ENCODE measurements around the gene ETS1. TPM values are rescaled to one million over a fixed set of nuclear protein-coding genes. Genes with fewer than 3 reads are reported as not detected.
A peak's percentile ranks its signal among the peaks of the same experiment; 100 is the strongest.

ETS1 gene
- total and polyA plus RNA-seq, 5 experiments from 2014 or later: 407 to 962 (median 433) TPM

DNA sequence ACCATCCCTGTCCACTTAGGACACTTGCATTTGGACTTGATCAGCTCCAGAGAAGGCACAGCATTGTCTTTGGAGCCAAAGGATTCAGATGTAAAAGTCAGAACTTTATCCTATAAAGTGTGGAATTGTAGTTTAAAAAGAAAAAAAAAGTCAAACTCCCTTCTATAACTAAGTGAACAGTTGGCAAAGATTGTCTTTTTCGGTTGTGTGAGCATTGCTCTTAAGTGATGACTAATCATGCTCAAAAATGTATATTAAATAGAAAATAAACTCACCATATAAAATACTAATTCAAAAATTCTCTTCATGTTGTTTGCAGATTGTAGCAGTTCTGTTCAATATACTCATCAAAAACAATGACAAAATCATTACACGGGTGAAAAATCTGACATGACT is 93.8 kb downstream of the ETS1 start:
- Mint-ChIP-seq H3K4me3 (peak overlapping the region; percentile 55 to 92 (median 76)), H3K4me1 (peaks cover 58 to 100% (median 98%) of the 10 kb centered on the region in 4 donors), H3K9me3 (no peaks in the 10 kb centered on the region), H3K27me3 (no peaks in the 10 kb centered on the region), H3K36me3 (peaks cover 0 to 95% (median 52%) of the 10 kb centered on the region in 3 donors), H3K27ac (peak overlapping the region; percentile 70 to 98 (median 96))
- POLR2A ChIA-PET: interaction anchor here (1.0 to 17.8 kb wide), 6 partner anchors 12 to 192 kb away, joined by 3 to 603 read pairs (median 46); no protein-coding TSS in a partner anchor
- DNase-seq (no peak), ATAC-seq (no peak)

DNA sequence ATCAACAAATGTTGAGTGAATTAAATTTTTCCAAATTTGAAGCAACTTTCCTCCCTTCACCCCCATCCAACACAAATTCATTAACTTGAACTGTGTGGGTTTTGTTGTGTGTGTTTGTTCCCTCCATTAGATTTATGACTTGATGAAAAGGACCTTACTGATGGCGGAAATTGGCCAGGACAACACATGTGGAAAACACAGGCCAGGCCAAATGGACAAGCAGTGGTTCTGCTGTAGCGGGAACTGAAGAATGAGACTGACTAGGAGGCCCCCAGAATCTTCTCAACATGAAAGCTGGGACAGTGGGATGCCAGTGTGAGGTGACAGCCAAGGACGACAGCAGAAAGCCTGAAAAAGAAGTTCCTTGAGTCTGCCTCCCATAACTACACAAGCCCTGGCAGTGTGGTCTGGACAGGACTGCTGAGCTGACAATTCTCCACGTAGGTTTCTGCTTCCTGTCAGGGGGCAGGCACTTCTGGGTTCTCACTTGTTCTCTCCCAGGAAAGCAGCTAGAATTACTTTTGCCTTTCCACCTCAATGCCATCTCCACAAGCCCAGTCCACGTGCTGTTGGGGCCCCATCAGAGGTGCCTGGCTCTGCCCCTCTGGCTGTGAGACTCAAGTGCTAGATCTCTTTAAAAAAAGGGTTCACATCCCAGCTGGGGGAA is 94.3 kb downstream of the ETS1 start:
- Mint-ChIP-seq H3K9me3 (no peaks in the 10 kb centered on the region), H3K27me3 (no peaks in the 10 kb centered on the region), H3K4me3 (peak overlapping the region; percentile 55 to 92 (median 76)), H3K36me3 (peaks cover 0 to 97% (median 55%) of the 10 kb centered on the region in 3 donors), H3K4me1 (peaks cover 58 to 100% (median 99%) of the 10 kb centered on the region in 4 donors), H3K27ac (peak overlapping the region; percentile 70 to 98 (median 96))
- POLR2A ChIA-PET: interaction anchor here (0.7 to 17.8 kb wide), 6 partner anchors 11 to 203 kb away, joined by 3 to 603 read pairs (median 46); no protein-coding TSS in a partner anchor
- ATAC-seq (peak; percentile 18 to 66), DNase-seq (peak in 2 of 10 donors; percentile 50 to 52)

DNA sequence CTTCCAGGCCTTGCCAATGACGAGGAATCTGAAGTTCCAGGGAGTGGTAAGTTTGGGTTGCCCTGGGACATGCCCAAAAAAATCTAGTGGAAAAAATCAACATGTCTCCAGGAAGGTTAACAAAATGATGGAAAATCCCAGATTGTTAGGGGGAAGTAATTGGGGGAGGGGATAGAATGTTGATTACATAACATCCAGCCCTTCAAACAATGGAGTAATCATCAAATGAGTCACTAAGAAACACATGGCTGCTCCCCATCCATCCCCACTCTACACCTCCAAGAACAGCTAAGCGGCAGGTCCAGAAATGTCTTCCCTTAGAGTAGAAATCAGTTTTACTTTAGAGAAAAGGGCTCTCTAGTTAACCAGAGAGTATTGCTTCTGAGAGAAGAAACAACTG is 94.9 kb downstream of the ETS1 start:
- POLR2A ChIA-PET: interaction anchor here (0.7 to 17.8 kb wide), 7 partner anchors 11 to 202 kb away, joined by 3 to 603 read pairs (median 8); partner anchors contain the start of gene FLI1
- Mint-ChIP-seq H3K36me3 (peaks cover 0 to 96% (median 57%) of the 10 kb centered on the region in 3 donors), H3K4me1 (peaks cover 54 to 99% (median 97%) of the 10 kb centered on the region in 4 donors), H3K4me3 (peak overlapping the region; percentile 55 to 92 (median 76)), H3K27ac (peak overlapping the region; percentile 70 to 98 (median 96)), H3K27me3 (no peaks in the 10 kb centered on the region), H3K9me3 (no peaks in the 10 kb centered on the region)
- ATAC-seq (peak in 1 of 2 donors; percentile 9), DNase-seq (no peak)

DNA sequence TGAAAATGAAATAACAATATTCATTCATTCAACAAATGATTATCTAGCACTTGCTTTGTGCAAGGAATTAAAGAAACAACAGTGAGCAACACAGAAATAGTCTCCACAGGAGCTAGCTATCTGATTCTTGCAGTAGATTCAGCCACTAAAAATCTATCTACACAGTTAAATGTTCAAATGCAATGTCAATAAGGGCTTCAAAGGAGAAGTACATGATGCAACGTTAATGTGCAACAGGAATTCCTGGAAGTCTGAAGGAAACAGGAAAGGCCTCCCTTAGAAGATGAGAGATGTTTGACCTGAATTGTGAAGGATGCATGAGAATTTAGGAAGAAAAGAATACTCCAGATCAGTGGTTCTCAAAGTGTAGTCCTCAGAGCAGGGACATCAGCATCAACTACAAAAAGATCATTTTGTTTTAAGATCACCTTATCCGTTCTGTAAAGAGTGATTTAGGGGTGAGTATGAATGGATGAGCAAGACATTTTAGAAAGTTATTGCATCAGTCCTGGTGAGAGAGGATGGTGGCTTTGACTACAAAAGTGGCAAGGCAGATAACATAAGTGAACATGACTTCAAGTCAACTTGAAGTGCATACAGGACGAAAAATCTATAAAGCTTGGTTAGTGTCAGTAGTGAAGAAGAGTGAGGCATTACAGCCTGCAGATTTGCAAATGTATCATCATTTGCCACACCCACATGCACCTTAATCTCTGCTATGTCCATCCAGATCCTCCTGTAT is 96.0 kb downstream of the ETS1 start:
- H3K9me3 Mint-ChIP-seq: no peaks in the 10 kb centered on the region
- H3K27ac Mint-ChIP-seq: peak overlapping the region; percentile 70 to 98 (median 96)
- H3K4me3 Mint-ChIP-seq: peak overlapping the region; percentile 6 to 92 (median 76)
- DNase-seq (no peak), ATAC-seq (peak in 1 of 2 donors; percentile 5)
- POLR2A ChIA-PET: interaction anchor here (0.6 to 17.8 kb wide), 7 partner anchors 10 to 203 kb away, joined by 3 to 603 read pairs (median 8); partner anchors contain the start of gene FLI1
- peaks cover 0 to 96% (median 64%) of the 10 kb centered on the region in 3 donors for H3K36me3 Mint-ChIP-seq
- H3K4me1 Mint-ChIP-seq: peaks cover 52 to 97% (median 95%) of the 10 kb centered on the region in 4 donors
- no peaks in the 10 kb centered on the region for H3K27me3 Mint-ChIP-seq

DNA sequence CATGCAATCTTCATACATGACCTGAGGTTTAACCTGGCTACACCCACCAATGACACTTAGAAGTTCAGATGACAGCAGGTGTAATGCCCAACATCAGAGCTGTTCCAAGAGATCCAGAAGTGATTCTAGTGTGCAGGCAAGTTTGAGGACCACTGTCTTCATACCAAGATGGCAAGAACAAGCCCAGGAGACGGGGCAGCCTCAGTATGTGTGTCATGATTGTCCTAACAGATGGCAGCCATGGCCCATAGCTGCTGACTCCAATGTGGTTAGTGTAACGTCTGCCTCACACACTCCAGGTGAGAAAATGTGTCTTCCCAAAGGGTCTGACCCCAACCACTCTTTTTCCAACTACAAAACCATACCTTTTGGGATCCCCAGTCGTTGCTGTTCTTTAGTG is 97.3 kb downstream of the ETS1 start:
- no peaks in the 10 kb centered on the region for H3K27me3 Mint-ChIP-seq
- peaks cover 10 to 96% (median 68%) of the 10 kb centered on the region in 3 donors for H3K36me3 Mint-ChIP-seq
- POLR2A ChIA-PET: interaction anchor here (1.0 to 17.8 kb wide), 7 partner anchors 8 to 171 kb away, joined by 3 to 603 read pairs (median 7); no protein-coding TSS in a partner anchor
- no peaks in the 10 kb centered on the region for H3K9me3 Mint-ChIP-seq
- H3K27ac Mint-ChIP-seq: peak overlapping the region; percentile 70 to 98 (median 95)
- peak overlapping the region in 9 of 10 donors; percentile 53 to 89 (median 73) for H3K4me3 Mint-ChIP-seq
- DNase-seq (no peak), ATAC-seq (no peak)
- peaks cover 55 to 97% (median 95%) of the 10 kb centered on the region in 4 donors for H3K4me1 Mint-ChIP-seq

DNA sequence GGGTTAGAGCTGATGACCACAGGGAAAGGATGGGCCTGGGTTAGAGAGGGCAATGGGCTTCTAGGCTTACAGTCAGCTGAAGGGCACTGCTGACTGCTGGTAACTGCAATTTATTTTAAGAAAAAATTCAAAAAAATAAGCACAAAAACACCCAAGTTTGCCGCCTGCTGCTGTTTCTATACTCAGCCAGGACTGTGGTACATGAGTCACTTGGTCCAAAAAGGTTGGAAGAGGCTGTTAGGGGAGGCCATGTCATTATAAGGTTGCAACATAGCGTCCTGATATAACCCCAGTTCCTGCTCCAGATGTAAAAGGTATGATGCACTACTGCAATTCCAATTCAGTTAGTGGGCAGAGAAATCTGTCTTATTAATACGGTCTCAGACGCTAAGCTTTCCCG is 98.9 kb downstream of the ETS1 start:
- DNase-seq (no peak), ATAC-seq (peak in 1 of 2 donors; percentile 33)
- peak overlapping the region; percentile 41 to 89 (median 70) for H3K4me3 Mint-ChIP-seq
- H3K27ac Mint-ChIP-seq: peak overlapping the region; percentile 70 to 98 (median 95)
- peaks cover 24 to 98% (median 76%) of the 10 kb centered on the region in 3 donors for H3K36me3 Mint-ChIP-seq
- H3K4me1 Mint-ChIP-seq: peaks cover 57 to 97% (median 96%) of the 10 kb centered on the region in 4 donors
- no peaks in the 10 kb centered on the region for H3K9me3 Mint-ChIP-seq
- H3K27me3 Mint-ChIP-seq: no peaks in the 10 kb centered on the region
- POLR2A ChIA-PET: interaction anchor here (1.2 to 17.8 kb wide), 7 partner anchors 7 to 170 kb away, joined by 5 to 603 read pairs (median 10); no protein-coding TSS in a partner anchor

DNA sequence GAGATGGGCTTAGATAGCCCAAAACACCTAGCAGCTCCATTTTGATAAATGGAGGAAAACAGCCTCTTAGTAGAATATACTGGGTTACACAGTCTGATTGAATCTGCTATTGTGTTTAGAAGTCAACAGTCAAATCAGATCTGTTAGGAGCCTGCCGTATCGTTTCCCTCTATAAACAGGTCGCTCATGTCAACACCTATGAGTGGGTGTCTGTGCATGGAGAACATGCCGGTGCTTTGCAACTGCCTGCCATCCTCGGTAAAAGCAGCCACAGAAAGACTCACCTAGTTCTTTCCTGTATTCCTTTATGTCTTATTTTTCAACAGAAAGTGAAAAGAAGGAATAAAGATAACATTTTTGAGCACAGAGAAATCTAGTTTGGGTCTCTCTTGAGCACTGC is 99.4 kb downstream of the ETS1 start:
- H3K4me3 Mint-ChIP-seq: peak overlapping the region; percentile 41 to 89 (median 70)
- H3K27ac Mint-ChIP-seq: peak overlapping the region; percentile 70 to 98 (median 95)
- POLR2A ChIA-PET: interaction anchor here (1.2 to 17.8 kb wide), 5 partner anchors 9 to 165 kb away, joined by 7 to 603 read pairs (median 10); no protein-coding TSS in a partner anchor
- DNase-seq (no peak), ATAC-seq (peak; percentile 29)
- no peaks in the 10 kb centered on the region for H3K9me3 Mint-ChIP-seq
- H3K4me1 Mint-ChIP-seq: peaks cover 62 to 97% (median 96%) of the 10 kb centered on the region in 4 donors
- peaks cover 29 to 98% (median 80%) of the 10 kb centered on the region in 3 donors for H3K36me3 Mint-ChIP-seq
- no peaks in the 10 kb centered on the region for H3K27me3 Mint-ChIP-seq

DNA sequence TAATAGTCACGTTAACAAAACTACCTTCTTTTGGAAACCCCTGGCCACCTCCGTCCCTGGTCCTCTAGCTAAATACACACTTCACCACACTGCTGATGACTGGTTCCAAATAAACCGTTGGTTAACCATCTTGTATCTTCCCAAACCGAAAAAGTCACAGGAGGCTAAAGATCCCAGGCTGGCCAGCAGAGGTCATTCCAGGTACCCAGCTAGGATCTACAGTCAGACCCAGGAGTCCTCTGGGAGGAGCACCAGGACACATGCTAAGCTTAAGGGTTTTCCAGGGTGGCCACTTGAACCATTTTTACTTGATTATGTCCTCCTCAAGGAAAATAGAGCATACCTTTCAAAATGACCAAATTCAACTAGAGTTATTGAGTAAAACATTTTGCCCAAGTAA is 103.2 kb downstream of the ETS1 start:
- Mint-ChIP-seq H3K27me3 (no peaks in the 10 kb centered on the region), H3K36me3 (peaks cover 44 to 99% (median 80%) of the 10 kb centered on the region in 3 donors), H3K27ac (peak overlapping the region; percentile 93 to 99 (median 98)), H3K4me3 (peak overlapping the region; percentile 40 to 89 (median 82)), H3K9me3 (no peaks in the 10 kb centered on the region), H3K4me1 (peaks cover 53 to 96% (median 95%) of the 10 kb centered on the region in 4 donors)
- no peak for ATAC-seq
- POLR2A ChIA-PET: interaction anchor here (0.6 to 17.8 kb wide), 15 partner anchors 8 to 235 kb away, joined by 3 to 603 read pairs (median 4); no protein-coding TSS in a partner anchor
- no peak for DNase-seq

DNA sequence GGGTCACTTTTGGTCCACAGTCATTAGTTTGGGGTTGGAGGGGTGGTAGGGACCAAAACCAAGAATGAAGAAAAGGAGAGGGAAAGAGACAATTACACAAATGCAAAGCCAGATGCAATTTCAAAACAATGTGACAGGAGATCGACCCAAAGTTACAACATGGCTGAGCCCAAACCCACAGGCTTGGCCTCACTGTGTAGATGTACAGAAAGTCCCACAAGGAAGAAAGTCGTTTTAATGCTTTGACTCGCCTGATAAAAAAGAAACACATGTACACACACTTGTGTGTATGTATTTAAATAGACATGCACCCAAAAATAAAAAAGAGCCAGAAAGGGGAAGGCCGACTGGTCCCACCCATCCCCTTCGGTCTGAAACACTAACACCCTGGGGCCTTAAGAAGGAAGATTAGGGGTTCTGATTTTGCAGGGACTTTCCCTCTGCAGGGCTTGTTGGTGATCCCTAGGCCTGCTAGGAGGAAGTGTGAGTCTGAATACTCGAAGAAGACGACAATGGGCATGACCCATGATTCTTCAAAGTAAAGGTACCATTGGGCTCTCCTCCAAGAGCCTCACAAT is 104.1 kb downstream of the ETS1 start:
- Mint-ChIP-seq H3K27me3 (no peaks in the 10 kb centered on the region), H3K4me3 (peak overlapping the region; percentile 73 to 89 (median 82)), H3K27ac (peak overlapping the region; percentile 93 to 99 (median 98)), H3K4me1 (peaks cover 51 to 96% (median 95%) of the 10 kb centered on the region in 4 donors), H3K9me3 (no peaks in the 10 kb centered on the region), H3K36me3 (peaks cover 48 to 99% (median 79%) of the 10 kb centered on the region in 3 donors)
- POLR2A ChIA-PET: interaction anchor here (0.6 to 17.8 kb wide), 10 partner anchors 9 to 192 kb away, joined by 4 to 603 read pairs (median 11); no protein-coding TSS in a partner anchor
- DNase-seq (peak in 1 of 10 donors; percentile 46), ATAC-seq (peak; percentile 29 to 42)

DNA sequence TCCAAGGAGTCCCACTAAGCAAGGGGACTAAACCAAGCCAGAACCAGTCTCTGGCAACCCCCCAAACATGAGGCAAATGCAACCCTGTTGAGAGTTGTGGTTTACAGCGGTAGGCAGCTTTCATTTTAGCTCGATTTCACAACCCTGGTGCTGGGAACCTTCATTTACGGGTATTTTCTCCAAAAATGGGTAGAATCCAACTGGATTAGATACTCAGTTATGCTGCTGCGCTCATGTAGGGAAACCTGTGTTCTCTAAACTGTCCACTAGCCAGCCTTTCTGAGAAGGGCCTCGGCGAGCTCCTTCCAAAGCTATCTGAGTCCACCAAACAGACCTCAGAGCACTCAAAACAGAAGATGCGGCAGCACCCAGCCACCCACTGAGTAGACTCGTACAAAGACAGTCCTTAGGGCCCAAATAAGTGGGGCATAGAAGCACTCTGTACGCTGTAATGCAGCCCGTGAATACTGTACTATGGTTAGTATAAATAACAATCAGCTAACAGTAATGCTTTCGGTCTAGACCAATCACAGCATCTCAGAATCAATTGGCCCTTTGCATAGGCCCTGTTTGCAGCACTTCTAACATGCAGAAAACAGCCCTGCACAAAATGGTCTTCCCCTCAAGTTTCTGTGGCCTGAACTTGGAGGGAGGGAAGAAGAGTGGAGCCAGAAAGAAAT is 104.7 kb downstream of the ETS1 start:
- no peaks in the 10 kb centered on the region for H3K27me3 Mint-ChIP-seq
- no peaks in the 10 kb centered on the region for H3K9me3 Mint-ChIP-seq
- ATAC-seq: peak; percentile 65 to 82
- H3K36me3 Mint-ChIP-seq: peaks cover 51 to 99% (median 78%) of the 10 kb centered on the region in 3 donors
- POLR2A ChIA-PET: interaction anchor here (0.7 to 17.8 kb wide), 13 partner anchors 9 to 242 kb away, joined by 3 to 603 read pairs (median 6); no protein-coding TSS in a partner anchor
- DNase-seq: peak in 8 of 10 donors; percentile 70 to 85 (median 78)
- H3K27ac Mint-ChIP-seq: peak overlapping the region; percentile 93 to 99 (median 98)
- peaks cover 53 to 95% (median 95%) of the 10 kb centered on the region in 4 donors for H3K4me1 Mint-ChIP-seq
- peak overlapping the region; percentile 73 to 89 (median 82) for H3K4me3 Mint-ChIP-seq

DNA sequence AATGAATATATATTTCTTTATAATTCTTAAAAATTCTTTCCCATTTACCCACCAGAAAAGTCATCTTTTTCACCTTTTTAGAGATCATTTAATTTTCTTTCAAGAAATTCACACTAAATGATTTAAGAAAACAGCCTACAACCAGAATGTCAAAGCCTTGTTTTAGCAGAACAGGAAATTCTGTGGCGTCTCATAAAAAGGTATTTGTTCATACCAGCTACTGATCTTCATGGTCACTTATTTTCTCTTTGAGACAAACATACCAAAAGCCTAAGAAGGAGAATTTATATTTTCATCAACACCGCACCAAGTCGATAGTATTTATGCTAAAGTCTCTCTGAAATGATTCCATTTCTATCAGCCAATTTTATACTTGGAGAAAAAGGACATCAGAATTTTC is 105.3 kb downstream of the ETS1 start:
- Mint-ChIP-seq H3K27ac (peak overlapping the region; percentile 93 to 99 (median 98)), H3K9me3 (no peaks in the 10 kb centered on the region), H3K36me3 (peaks cover 52 to 100% (median 81%) of the 10 kb centered on the region in 3 donors), H3K27me3 (no peaks in the 10 kb centered on the region), H3K4me1 (peaks cover 54 to 99% (median 98%) of the 10 kb centered on the region in 4 donors), H3K4me3 (peak overlapping the region; percentile 73 to 89 (median 82))
- POLR2A ChIA-PET: interaction anchor here (0.7 to 17.8 kb wide), 13 partner anchors 10 to 243 kb away, joined by 3 to 603 read pairs (median 6); no protein-coding TSS in a partner anchor
- peak; percentile 5 to 45 for ATAC-seq
- peak in 1 of 10 donors; percentile 60 for DNase-seq

Measured in naive thymus-derived CD8-positive, alpha-beta T cell (primary cell).